ENCODE results near the gene NAALADL2. TPM values are rescaled to one million over a fixed set of nuclear protein-coding genes. Genes with fewer than 3 reads are reported as not detected.
"Not testable (repeated sequence)": the region's sequence is repeated elsewhere in the genome, so short reads cannot be mapped to it uniquely, and the experiment has no call there.

NAALADL2 gene
- total RNA-seq, 1 donor from 2014 or later: 2.9 TPM

GRCh38 chr3:175608356-175608755 lies 749.2 kb downstream of the NAALADL2 start:
- DNase-seq (ENCODE audit: low read depth): no peak
- H3K27me3 ChIP-seq (ENCODE audit: control insufficient read depth, insufficient read depth, low read length): no peaks in the 10 kb centered on the region
- H3K4me3 ChIP-seq (ENCODE audit: low read depth, low read length): no peak overlapping the region
- TF ChIP-seq, protein P1, sequence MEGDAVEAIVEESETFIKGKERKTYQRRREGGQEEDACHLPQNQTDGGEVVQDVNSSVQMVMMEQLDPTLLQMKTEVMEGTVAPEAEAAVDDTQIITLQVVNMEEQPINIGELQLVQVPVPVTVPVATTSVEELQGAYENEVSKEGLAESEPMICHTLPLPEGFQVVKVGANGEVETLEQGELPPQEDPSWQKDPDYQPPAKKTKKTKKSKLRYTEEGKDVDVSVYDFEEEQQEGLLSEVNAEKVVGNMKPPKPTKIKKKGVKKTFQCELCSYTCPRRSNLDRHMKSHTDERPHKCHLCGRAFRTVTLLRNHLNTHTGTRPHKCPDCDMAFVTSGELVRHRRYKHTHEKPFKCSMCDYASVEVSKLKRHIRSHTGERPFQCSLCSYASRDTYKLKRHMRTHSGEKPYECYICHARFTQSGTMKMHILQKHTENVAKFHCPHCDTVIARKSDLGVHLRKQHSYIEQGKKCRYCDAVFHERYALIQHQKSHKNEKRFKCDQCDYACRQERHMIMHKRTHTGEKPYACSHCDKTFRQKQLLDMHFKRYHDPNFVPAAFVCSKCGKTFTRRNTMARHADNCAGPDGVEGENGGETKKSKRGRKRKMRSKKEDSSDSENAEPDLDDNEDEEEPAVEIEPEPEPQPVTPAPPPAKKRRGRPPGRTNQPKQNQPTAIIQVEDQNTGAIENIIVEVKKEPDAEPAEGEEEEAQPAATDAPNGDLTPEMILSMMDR (IDR thresholded peaks at IDR 0.05; ENCODE audit: insufficient read depth, low read length, poor library complexity, severe bottlenecking): no peak
- no peaks in the 10 kb centered on the region for H3K36me3 ChIP-seq (ENCODE audit: control insufficient read depth, insufficient read depth, low read length)

DNA sequence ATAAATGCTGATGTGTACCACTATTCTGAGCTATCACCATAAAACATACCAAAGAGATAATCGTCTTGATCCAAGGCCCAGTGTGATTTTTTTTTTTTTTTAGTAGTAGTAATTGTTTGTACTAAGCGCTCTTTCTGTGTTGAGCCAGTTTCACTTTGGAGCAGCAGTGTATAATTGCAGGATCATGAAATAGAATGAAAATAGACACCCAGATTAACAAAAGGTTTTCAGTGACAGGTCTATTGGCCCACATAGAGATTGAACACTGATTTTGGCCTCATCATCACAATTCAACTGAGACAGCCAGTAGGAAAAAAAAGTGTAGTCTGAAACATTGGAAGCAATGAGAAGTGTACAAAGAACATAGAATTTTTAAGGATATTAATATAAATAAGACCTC lies 749.8 kb downstream of the NAALADL2 start:
- H3K36me3 ChIP-seq (ENCODE audit: control insufficient read depth, insufficient read depth, low read length): no peaks in the 10 kb centered on the region
- TF ChIP-seq, protein P1 (IDR thresholded peaks at IDR 0.05; ENCODE audit: insufficient read depth, low read length, poor library complexity, severe bottlenecking): no peak

DNA sequence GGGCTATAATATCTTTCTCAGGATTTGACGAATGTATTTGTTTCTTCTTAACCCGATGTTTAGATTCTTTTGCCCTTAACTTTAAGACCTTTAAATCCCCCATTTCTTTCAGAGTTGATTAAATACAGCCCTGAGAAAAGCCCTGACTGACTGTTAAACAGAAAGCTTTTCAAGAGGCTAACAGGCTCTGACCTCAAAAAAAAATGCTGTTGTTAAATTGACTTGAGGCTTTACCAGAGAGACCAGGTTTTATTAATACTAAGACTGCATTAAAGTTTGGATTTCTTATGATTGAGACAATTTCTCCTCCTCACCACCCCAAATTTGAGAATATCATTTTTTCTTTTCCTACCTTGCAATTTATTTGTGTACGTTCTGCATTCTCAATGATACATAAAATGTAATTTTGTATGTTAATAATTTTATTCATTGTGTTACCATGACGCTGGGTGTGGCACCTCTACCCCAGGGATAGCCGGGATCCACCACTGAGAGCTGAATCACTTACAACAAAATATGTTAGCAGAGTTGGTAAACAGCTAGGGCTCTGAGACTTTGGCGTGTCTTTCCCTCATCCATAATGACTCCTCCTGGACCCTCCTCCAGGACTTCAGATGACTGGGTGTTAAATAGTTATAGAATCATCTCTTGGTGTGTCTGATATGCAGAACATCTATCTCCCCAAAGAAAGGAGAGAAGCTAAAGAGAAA lies 753.5 kb downstream of the NAALADL2 start:
- TF ChIP-seq, protein P1 (IDR thresholded peaks at IDR 0.05; ENCODE audit: insufficient read depth, low read length, poor library complexity, severe bottlenecking): no peak
- Histone ChIP-seq H3K4me3 (ENCODE audit: low read depth, low read length) (no peak overlapping the region), H3K36me3 (ENCODE audit: control insufficient read depth, insufficient read depth, low read length) (no peaks in the 10 kb centered on the region), H3K27me3 (ENCODE audit: control insufficient read depth, insufficient read depth, low read length) (no peaks in the 10 kb centered on the region)
- no peak for DNase-seq (ENCODE audit: low read depth)

More for the DNA sequence above, 749.8 kb downstream of the NAALADL2 start:
- Histone ChIP-seq H3K27me3 (ENCODE audit: control insufficient read depth, insufficient read depth, low read length) (no peaks in the 10 kb centered on the region), H3K4me3 (ENCODE audit: low read depth, low read length) (no peak overlapping the region)
- no peak for DNase-seq (ENCODE audit: low read depth)

DNA sequence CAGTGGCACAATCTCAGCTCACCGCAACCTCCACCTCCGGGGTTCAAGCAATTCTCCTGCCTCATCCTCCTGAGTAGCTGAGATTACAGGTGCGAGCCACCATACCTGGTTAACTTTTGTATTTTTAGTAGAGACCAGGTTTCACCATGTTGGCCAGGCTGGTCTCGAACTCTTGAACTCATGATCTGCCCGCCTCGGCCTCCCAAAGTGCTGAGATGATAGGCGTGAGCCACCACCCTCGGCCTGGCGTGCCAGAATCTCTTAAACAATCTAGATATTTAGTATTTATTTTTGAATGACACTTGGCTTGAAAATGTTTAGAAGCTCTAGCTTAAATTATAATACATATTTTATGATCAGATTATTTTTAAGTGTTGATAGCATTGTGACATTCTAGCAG lies 755.0 kb downstream of the NAALADL2 start:
- not testable (repeated sequence) for H3K27me3 ChIP-seq (ENCODE audit: control insufficient read depth, insufficient read depth, low read length)

DNA sequence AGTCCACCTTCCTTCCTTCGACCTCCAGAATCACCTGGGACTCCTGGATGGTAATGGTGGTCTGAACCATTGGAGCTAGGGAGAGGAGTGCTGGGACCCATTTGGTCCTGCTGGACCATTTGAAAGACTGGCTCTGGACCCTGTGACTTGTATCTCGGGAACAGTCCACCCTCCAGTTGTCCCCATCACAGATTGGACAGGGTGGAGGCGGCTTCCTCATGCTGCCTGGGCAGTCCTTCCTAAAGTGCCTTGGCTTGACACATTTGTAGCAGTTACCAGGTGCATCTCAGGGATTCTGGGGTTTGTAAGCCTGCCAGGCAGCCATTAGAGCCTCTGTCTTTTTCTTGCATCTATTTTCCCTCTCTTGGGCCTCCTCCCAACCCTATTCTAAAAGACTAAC lies 758.1 kb downstream of the NAALADL2 start:
- Histone ChIP-seq H3K4me3 (ENCODE audit: low read depth, low read length) (no peak overlapping the region), H3K27me3 (ENCODE audit: control insufficient read depth, insufficient read depth, low read length) (no peaks in the 10 kb centered on the region), H3K36me3 (ENCODE audit: control insufficient read depth, insufficient read depth, low read length) (no peaks in the 10 kb centered on the region)
- no peak for DNase-seq (ENCODE audit: low read depth)
- TF ChIP-seq, protein P1 (IDR thresholded peaks at IDR 0.05; ENCODE audit: insufficient read depth, low read length, poor library complexity, severe bottlenecking): no peak

More for the DNA sequence above, 755.0 kb downstream of the NAALADL2 start:
- DNase-seq (ENCODE audit: low read depth); H3K4me3 ChIP-seq (ENCODE audit: low read depth, low read length); H3K36me3 ChIP-seq (ENCODE audit: control insufficient read depth, insufficient read depth, low read length): not testable (repeated sequence)

GRCh38 chr3:175619369-175619768 lies 760.2 kb downstream of the NAALADL2 start:
- Histone ChIP-seq H3K36me3 (ENCODE audit: control insufficient read depth, insufficient read depth, low read length) (no peaks in the 10 kb centered on the region), H3K4me3 (ENCODE audit: low read depth, low read length) (no peak overlapping the region), H3K27me3 (ENCODE audit: control insufficient read depth, insufficient read depth, low read length) (no peaks in the 10 kb centered on the region)
- TF ChIP-seq, protein P1 (IDR thresholded peaks at IDR 0.05; ENCODE audit: insufficient read depth, low read length, poor library complexity, severe bottlenecking): no peak
- no peak for DNase-seq (ENCODE audit: low read depth)

All from kidney epithelial cell (primary cell).